Neural progenitor cell (in vitro differentiated cells): Measurements from ENCODE around the gene GABRQ.

Source experiments
- EZH2 ChIP-seq: fragments of 200-600 bp; sonication (generic); IDR thresholded peaks from 2 replicates; pipeline ENCODE4 v1.6.1; 2017; ENCODE audit warnings: antibody characterized with exemption, mild to moderate bottlenecking, moderate library complexity
- EZH2phosphoT487 ChIP-seq: fragments of 200-600 bp; sonication (generic); IDR thresholded peaks from 2 replicates; pipeline ENCODE4 v1.6.1; 2017; ENCODE audit warnings: antibody characterized with exemption
- TF ChIP-seq, protein P1 (sequence below): fragments of 200-600 bp; sonication (generic); IDR thresholded peaks from 2 replicates; pipeline ENCODE4 v1.5.1; 2017; ENCODE audit warnings: antibody characterized with exemption, mild to moderate bottlenecking

DNA sequence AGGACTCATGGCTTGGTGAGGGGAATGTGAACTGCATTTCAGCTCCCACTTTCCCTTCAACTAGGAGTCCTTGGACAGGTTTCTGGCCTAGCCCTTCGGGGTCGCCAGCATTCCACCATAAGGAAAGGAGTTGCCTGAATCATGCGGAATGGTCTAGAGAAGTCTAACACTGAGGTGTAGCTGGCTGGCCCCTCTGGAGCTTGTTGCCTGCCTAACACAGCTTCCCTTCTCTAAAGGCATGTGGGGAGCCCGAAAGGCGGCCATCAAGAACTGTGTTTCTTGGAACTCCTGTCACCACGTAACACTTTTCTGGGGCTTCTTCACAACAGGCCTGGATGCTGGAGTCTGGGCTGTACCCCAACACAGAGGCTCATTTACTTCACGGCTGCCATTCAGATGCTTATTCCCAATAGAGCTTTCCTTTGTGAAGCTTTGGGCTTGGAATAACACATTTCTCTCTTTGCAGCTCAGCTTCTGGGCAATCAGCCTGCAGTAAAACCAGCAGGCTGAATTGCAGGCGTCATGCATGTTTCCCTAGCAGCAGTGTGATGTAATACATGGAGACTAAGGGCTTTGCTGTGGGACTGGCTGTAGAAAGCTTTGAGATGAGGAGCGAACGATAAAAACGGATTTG, 5.4 kb downstream of the GABRQ start:
- no peak for TF ChIP-seq EZH2
- TF ChIP-seq, protein P1, sequence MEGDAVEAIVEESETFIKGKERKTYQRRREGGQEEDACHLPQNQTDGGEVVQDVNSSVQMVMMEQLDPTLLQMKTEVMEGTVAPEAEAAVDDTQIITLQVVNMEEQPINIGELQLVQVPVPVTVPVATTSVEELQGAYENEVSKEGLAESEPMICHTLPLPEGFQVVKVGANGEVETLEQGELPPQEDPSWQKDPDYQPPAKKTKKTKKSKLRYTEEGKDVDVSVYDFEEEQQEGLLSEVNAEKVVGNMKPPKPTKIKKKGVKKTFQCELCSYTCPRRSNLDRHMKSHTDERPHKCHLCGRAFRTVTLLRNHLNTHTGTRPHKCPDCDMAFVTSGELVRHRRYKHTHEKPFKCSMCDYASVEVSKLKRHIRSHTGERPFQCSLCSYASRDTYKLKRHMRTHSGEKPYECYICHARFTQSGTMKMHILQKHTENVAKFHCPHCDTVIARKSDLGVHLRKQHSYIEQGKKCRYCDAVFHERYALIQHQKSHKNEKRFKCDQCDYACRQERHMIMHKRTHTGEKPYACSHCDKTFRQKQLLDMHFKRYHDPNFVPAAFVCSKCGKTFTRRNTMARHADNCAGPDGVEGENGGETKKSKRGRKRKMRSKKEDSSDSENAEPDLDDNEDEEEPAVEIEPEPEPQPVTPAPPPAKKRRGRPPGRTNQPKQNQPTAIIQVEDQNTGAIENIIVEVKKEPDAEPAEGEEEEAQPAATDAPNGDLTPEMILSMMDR = no peak
- no peak for TF ChIP-seq EZH2phosphoT487
